K562 (cell line): ENCODE results near the gene RIT1.

Source experiments
- ADNP ChIP-seq: fragments of 200-800 bp; sonication (Bioruptor generic); IDR thresholded peaks from 2 replicates; pipeline ENCODE4 v1.6.1; 2016; ENCODE audit warnings: missing genetic modification characterization, missing compliant biosample characterization
- CTCF ChIP-seq, 3 experiments: IDR thresholded peaks in 2 of 3; conservative IDR thresholded peaks in 1 of 3; 2 replicates each; pipeline ENCODE4 v1.5.1; 2011 to 2012; ENCODE audit warnings: low read length in 3 of 3, mild to moderate bottlenecking in 3 of 3, control low read depth in 2 of 3, improper control_type of control experiment in 1 of 3, inconsistent platforms in 1 of 3, low read depth in 1 of 3, mixed read lengths in 1 of 3, moderate library complexity in 1 of 3; ENCODE audit not compliant: insufficient read depth in 2 of 3
- ETV5 ChIP-seq: sonication (generic); formaldehyde crosslinking; IDR thresholded peaks from 2 replicates; pipeline ENCODE4 v1.4.0; 2020; ENCODE audit warnings: low read depth, mild to moderate bottlenecking, missing genetic modification reagents
- PATZ1 ChIP-seq: fragments of 250-450 bp; sonication (Bioruptor Pico); IDR thresholded peaks from 2 replicates; pipeline ENCODE4 v1.5.0; 2020; ENCODE audit warnings: mild to moderate bottlenecking, borderline replicate concordance
- POLR2AphosphoS5 ChIP-seq: IDR thresholded peaks from 2 replicates; pipeline ENCODE4 v1.6.1; 2011; ENCODE audit warnings: mild to moderate bottlenecking, low read depth, low read length, moderate library complexity; ENCODE audit not compliant: control insufficient read depth, insufficient read depth
- RNF219 ChIP-seq: fragments of 250-450 bp; sonication (Bioruptor Pico); IDR thresholded peaks from 2 replicates; pipeline ENCODE4 v1.5.0; 2022; ENCODE audit warnings: mild to moderate bottlenecking
- SREBF2 ChIP-seq: sonication (generic); formaldehyde crosslinking; IDR thresholded peaks from 2 replicates; pipeline ENCODE4 v1.4.0; 2020; ENCODE audit warnings: mild to moderate bottlenecking, missing genetic modification reagents
- TAF1 ChIP-seq: IDR thresholded peaks from 2 replicates; pipeline ENCODE4 v1.6.1; 2011; ENCODE audit warnings: mild to moderate bottlenecking, low read length, moderate library complexity; ENCODE audit not compliant: insufficient read depth, control insufficient read depth, severe bottlenecking; ENCODE audit errors: extremely low read depth

- TF ChIP-seq CTCF (IDR thresholded peaks at IDR 0.05 in 2 of 3, conservative IDR thresholded peaks at IDR 0.05 in 1 of 3; ENCODE audit: insufficient read depth in 2 of 3, low read depth in 1 of 3, low read length in 3 of 3) (no peak), ADNP (tag) (no peak), POLR2AphosphoS5 (no peak; the same call in 1 of the 2 replicates), ETV5 (no peak), RNF219 (CRISPR knock-in tag) (no peak), TAF1 (no peak), SREBF2 (CRISPR knock-in tag) (no peak), PATZ1 (CRISPR knock-in tag) (no peak)
These were observed 947 bp upstream of the RIT1 start for GRCh38 chr1:155912056-155912536.
